Subcutaneous abdominal adipose tissue (tissue), 5 donors: ENCODE results near the gene ASPA.

Source experiments
- H3K27ac ChIP-seq: one replicate; pipeline ENCODE4 v1.7.0; 2013; ENCODE audit warnings: low read depth, mild to moderate bottlenecking, inconsistent platforms, low read length, moderate library complexity
- H3K27me3 ChIP-seq, 5 donors: one replicate each; pipeline ENCODE4 v1.7.0; 2013; ENCODE audit warnings: low read length in 5 of 5, inconsistent platforms in 1 of 5; ENCODE audit not compliant: control insufficient read depth in 5 of 5, insufficient read depth in 4 of 5
- H3K36me3 ChIP-seq, 5 donors: one replicate each; pipeline ENCODE4 v1.7.0; 2013; ENCODE audit warnings: low read length in 5 of 5; ENCODE audit not compliant: control insufficient read depth in 5 of 5, insufficient read depth in 5 of 5
- H3K4me1 ChIP-seq, 5 donors: one replicate each; pipeline ENCODE4 v1.7.0; 2013; ENCODE audit warnings: low read length in 5 of 5, mild to moderate bottlenecking in 3 of 5, moderate library complexity in 1 of 5; ENCODE audit not compliant: control insufficient read depth in 5 of 5, insufficient read depth in 5 of 5
- H3K4me3 ChIP-seq, 5 donors: one replicate each; pipeline ENCODE4 v1.7.0; 2013; ENCODE audit warnings: low read length in 5 of 5, low read depth in 1 of 5
- H3K9ac ChIP-seq, 5 donors: one replicate each; pipeline ENCODE4 v1.7.0; 2013; ENCODE audit warnings: low read length in 5 of 5, mild to moderate bottlenecking in 4 of 5, moderate library complexity in 3 of 5
- H3K9me3 ChIP-seq, 5 donors: one replicate each; pipeline ENCODE4 v1.7.0; 2013; ENCODE audit warnings: low read length in 5 of 5; ENCODE audit not compliant: control insufficient read depth in 5 of 5
- donor health status: healthy.
- donor health status: healthy.
- donor health status: healthy.
- donor health status: healthy.
- donor health status: healthy.

ASPA gene

GRCh38 chr17:3543453-3543852 lies 67.7 kb downstream of the ASPA start:
- no peaks in the 10 kb centered on the region for H3K36me3 ChIP-seq

GRCh38 chr17:3544365-3544764 lies 68.6 kb downstream of the ASPA start:
- Histone ChIP-seq H3K4me3 (no peak overlapping the region), H3K9me3 (no peaks in the 10 kb centered on the region), H3K27me3 (peaks cover 0 to 4% (median 0%) of the 10 kb centered on the region in 5 donors), H3K4me1 (no peaks in the 10 kb centered on the region), H3K9ac (no peak overlapping the region), H3K27ac (no peak overlapping the region), H3K36me3 (no peaks in the 10 kb centered on the region)

More at GRCh38 chr17:3543453-3543852, 67.7 kb downstream of the ASPA start:
- Histone ChIP-seq H3K9ac (no peak overlapping the region), H3K27me3 (peaks cover 0 to 4% (median 0%) of the 10 kb centered on the region in 5 donors), H3K4me3 (no peak overlapping the region), H3K27ac (no peak overlapping the region), H3K4me1 (no peaks in the 10 kb centered on the region), H3K9me3 (no peaks in the 10 kb centered on the region)

GRCh38 chr17:3545151-3545550 lies 69.4 kb downstream of the ASPA start:
- Histone ChIP-seq H3K4me3 (no peak overlapping the region), H3K27me3 (peaks cover 0 to 4% (median 0%) of the 10 kb centered on the region in 5 donors), H3K9me3 (no peaks in the 10 kb centered on the region), H3K36me3 (no peaks in the 10 kb centered on the region), H3K4me1 (no peaks in the 10 kb centered on the region), H3K27ac (no peak overlapping the region), H3K9ac (no peak overlapping the region)

GRCh38 chr17:3546521-3546920 lies 70.7 kb downstream of the ASPA start:
- Histone ChIP-seq H3K9ac (no peak overlapping the region), H3K27me3 (peaks cover 0 to 4% (median 0%) of the 10 kb centered on the region in 5 donors), H3K9me3 (no peaks in the 10 kb centered on the region), H3K4me3 (no peak overlapping the region), H3K36me3 (no peaks in the 10 kb centered on the region), H3K4me1 (no peaks in the 10 kb centered on the region), H3K27ac (no peak overlapping the region)

- H3K9me3 ChIP-seq, result no peaks in the 10 kb centered on the region
- H3K4me3 ChIP-seq, result no peak overlapping the region
- H3K27ac ChIP-seq, result no peak overlapping the region
- H3K4me1 ChIP-seq, result no peaks in the 10 kb centered on the region
- no peaks in the 10 kb centered on the region for H3K36me3 ChIP-seq
- H3K9ac ChIP-seq, result no peak overlapping the region
- H3K27me3 ChIP-seq, result peaks cover 0 to 4% (median 0%) of the 10 kb centered on the region in 5 donors
These were observed 71.2 kb downstream of the ASPA start for GRCh38 chr17:3546997-3547396.

- Histone ChIP-seq H3K4me1 (no peaks in the 10 kb centered on the region), H3K27me3 (peaks cover 0 to 4% (median 0%) of the 10 kb centered on the region in 5 donors), H3K36me3 (no peaks in the 10 kb centered on the region), H3K4me3 (no peak overlapping the region), H3K27ac (no peak overlapping the region), H3K9me3 (no peaks in the 10 kb centered on the region), H3K9ac (no peak overlapping the region)
These were observed 71.8 kb downstream of the ASPA start for GRCh38 chr17:3547628-3548027.

GRCh38 chr17:3549610-3550162 lies 73.9 kb downstream of the ASPA start:
- no peaks in the 10 kb centered on the region for H3K9me3 ChIP-seq
- H3K4me1 ChIP-seq, result no peaks in the 10 kb centered on the region
- no peak overlapping the region for H3K27ac ChIP-seq
- no peak overlapping the region for H3K9ac ChIP-seq
- H3K27me3 ChIP-seq, result peaks cover 0 to 6% (median 0%) of the 10 kb centered on the region in 5 donors
- H3K36me3 ChIP-seq, result no peaks in the 10 kb centered on the region
- no peak overlapping the region for H3K4me3 ChIP-seq

- Histone ChIP-seq H3K4me1 (no peaks in the 10 kb centered on the region), H3K27ac (no peak overlapping the region), H3K4me3 (no peak overlapping the region), H3K36me3 (no peaks in the 10 kb centered on the region), H3K9me3 (no peaks in the 10 kb centered on the region), H3K27me3 (peaks cover 0 to 6% (median 5%) of the 10 kb centered on the region in 5 donors), H3K9ac (no peak overlapping the region)
These were observed 75.4 kb downstream of the ASPA start for GRCh38 chr17:3551189-3551588.

GRCh38 chr17:3552916-3553315 lies 77.1 kb downstream of the ASPA start:
- H3K27ac ChIP-seq, result no peak overlapping the region

More at GRCh38 chr17:3552916-3553315, 77.1 kb downstream of the ASPA start:
- Histone ChIP-seq H3K9ac (no peak overlapping the region), H3K9me3 (no peaks in the 10 kb centered on the region), H3K36me3 (no peaks in the 10 kb centered on the region), H3K4me1 (peaks cover 0 to 7% (median 2%) of the 10 kb centered on the region in 5 donors), H3K27me3 (peaks cover 0 to 12% (median 6%) of the 10 kb centered on the region in 5 donors), H3K4me3 (no peak overlapping the region)
